HL-60/S4 (cell line): Measurements from ENCODE around the gene RPL26.

Experiments used
- in situ Hi-C: fragments of 300-500 bp; cut with MboI; formaldehyde crosslinking; loops from 2 replicates; pipeline ENCODE4 v1.14.3; 2022; ENCODE audit warnings: low sequenced_read_pairs

RPL26 gene

GRCh38 chr17:8383143-8383822 lies at the start of gene RPL26:
Gene RPL26, minus strand, starts transcription at chr17:8383193. Its CDS starts 883 bp downstream, at chr17:8382310.
- in situ Hi-C loops, result no loop called here

DNA sequence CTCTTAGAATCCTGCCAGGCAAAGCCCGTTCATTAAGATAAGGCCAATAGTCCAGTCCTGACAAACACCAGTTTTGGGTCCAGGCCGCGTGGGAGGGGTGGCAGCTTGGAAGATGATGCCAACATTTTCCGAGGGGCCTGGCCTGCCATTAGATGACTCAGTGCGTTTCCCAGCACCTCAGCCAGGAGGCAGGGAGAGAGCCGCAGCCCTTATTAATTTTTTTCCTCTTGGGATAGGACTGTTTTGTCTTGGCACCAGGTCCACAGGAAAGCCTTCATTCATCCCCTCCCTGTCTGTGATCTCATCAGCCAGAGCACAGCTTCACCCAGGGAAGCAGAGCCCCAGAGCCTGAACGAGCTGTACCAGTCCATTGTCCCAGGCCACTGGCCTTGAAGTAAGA lies 48.0 kb upstream of the RPL26 start:
- in situ Hi-C loops, result no loop called here

DNA sequence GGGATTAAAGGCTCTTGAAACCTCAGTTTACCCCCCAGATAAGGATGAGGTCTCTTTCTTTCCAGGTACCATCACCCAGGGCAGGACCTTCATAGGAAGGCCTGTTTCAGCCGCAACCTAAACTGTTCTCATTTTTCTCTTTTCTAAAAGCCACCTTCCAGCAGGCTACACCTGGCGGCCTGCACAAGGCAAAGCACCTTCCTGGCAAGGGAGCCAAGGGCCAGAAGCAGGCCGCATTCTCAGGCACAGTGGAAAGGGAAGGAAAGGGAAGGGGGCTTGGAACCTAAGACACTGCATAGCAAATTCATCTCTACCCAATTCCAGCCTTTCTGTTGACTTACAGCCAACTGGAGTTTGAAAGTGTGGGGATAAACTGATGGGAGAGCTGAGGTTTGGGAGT lies 43.8 kb upstream of the RPL26 start:
- in situ Hi-C loops, result no loop called here

DNA sequence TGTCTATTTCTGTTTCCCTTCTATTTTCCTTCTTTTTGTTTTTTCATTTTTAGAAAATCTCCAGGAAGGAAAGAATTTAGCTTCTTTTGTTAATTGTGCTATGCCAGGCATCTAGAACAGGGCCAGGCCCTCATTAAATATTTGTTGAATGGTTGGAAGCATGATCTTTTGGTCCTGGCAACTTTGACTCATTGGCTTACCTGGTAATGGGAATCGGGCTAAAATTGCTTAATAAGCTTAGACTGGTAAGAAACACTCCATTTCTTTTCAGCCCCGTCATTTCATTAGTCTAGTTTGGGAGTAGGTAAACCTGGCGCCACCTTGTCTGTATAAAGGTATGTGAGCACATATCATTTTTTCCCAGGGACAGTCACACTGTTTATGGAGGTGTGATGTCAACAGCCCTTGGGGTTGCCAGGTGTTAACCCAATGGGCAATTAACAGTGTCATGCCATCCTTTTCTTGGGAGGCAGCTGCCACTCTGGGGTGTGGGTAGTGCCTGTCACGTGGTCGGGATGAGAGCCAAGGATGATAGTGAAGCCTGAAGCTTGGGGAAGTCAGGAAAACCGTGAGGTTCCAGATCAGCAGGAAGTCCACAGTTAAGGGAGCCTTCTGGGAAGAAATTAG lies 43.2 kb upstream of the RPL26 start:
- in situ Hi-C loops, result no loop called here

DNA sequence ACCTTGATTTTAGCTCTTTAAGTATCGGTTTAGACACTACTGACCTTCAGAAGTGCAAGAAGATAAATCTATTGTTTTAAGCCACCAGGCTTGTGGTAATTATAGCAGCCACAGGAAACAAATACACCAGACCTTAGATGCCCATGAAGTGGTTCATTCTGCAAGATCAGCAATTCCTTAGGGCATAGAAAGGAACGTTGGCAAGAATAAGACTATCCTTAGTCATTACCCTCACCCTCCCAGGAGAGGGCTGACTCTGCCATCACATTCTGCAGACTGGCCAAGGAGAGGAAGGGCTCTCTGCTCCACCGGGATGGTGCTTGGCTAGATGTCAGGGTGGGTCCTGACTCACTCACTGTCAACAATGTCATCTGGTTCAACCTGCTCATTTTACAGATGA lies 38.6 kb upstream of the RPL26 start:
- in situ Hi-C loops, result loop anchor here (25.0 kb wide), 1 partner anchor 316 kb away; the partner anchor contains the start of gene CCDC42

- in situ Hi-C loops, result loop anchor here (25.0 kb wide), 1 partner anchor 317 kb away; the partner anchor contains the start of gene CCDC42
Observed at GRCh38 chr17:8420041-8420934, 37.3 kb upstream of the RPL26 start.

DNA sequence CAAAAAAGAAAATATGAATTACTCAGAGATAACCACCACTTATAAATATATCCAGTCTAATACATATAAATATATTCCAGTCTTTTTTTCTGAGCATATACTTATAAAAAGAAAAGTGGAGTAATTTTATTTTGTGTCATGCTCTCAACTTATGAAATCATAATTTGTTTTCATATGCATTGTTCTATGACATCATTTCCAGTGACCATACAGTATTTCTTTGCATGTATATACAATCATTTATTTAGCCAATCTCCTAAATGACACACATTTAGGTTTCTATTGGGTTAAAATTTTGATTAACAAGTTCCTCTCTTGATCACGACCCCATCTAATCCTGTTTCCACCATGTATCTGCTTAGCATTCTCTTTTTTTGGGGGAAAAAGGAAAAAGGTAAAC lies 36.3 kb upstream of the RPL26 start:
- in situ Hi-C loops, result loop anchor here (25.0 kb wide), 1 partner anchor 318 kb away; the partner anchor contains the start of gene CCDC42

- in situ Hi-C loops, result loop anchor here (25.0 kb wide), 1 partner anchor 319 kb away; the partner anchor contains the start of gene CCDC42
Observed at GRCh38 chr17:8418471-8418870, 35.5 kb upstream of the RPL26 start.

DNA sequence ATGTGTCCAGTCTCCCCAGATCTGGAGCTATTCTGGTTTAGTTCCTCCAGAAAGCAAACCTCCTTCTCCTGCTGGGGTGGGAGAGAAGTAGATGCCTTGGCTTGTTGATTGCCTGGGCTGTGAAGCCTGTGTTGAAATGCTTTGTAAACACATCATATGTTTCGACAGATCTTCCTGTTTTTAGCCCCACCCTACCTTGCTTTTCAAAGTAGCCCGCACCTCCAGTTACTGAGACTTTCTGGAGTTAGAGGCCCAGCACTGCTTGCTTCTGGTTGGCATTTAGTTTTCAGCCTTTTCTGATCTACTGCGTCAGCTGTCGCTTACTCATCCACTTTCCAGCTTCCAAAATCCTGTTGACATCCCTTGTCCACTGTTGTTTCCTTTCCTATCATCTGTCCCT lies 34.8 kb upstream of the RPL26 start:
- in situ Hi-C loops, result loop anchor here (25.0 kb wide), 1 partner anchor 319 kb away; the partner anchor contains the start of gene CCDC42

- in situ Hi-C loops, result loop anchor here (25.0 kb wide), 1 partner anchor 323 kb away; the partner anchor contains the start of gene CCDC42
Observed at GRCh38 chr17:8413938-8414337, 30.9 kb upstream of the RPL26 start.

DNA sequence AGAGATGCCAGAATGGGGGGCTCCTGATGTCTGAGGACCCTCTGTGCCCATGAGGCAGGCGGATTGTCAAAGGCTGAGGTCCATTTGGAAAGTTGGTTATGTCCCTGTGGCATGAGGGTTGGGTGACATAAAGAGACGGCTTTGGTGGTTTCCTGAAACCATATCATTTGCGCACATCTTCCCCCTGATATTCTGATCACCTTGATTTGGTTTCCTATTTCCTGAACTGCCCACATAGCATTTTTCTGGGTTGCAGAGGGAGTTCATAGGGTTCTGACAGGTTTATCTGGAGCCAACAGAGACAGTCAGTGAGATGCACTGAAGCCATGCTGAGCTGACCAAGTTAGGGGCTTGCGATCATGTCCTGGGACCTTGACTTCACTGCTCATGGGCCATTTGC lies 30.3 kb upstream of the RPL26 start:
- in situ Hi-C loops, result loop anchor here (25.0 kb wide), 1 partner anchor 324 kb away; the partner anchor contains the start of gene CCDC42

DNA sequence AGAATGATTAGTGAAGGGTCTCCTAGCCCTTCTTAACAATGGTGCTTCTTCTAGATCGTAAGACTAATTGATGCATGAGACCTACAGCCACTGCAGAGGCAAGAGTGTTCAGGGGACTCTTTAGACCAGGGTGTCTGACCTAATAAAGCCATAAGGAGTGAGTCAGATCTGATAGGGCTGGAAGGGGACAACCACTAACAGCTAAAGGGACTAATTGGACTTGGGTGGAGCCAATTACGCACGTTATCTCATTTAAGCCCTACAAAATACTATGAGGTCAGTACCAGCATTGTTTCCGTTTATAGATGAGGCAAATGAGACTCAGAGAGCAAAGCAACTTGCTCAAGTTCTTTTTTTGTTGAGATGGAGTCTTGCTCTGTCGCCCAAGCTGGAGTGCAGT lies 29.1 kb upstream of the RPL26 start:
- in situ Hi-C loops, result loop anchor here (25.0 kb wide), 1 partner anchor 325 kb away; the partner anchor contains the start of gene CCDC42

DNA sequence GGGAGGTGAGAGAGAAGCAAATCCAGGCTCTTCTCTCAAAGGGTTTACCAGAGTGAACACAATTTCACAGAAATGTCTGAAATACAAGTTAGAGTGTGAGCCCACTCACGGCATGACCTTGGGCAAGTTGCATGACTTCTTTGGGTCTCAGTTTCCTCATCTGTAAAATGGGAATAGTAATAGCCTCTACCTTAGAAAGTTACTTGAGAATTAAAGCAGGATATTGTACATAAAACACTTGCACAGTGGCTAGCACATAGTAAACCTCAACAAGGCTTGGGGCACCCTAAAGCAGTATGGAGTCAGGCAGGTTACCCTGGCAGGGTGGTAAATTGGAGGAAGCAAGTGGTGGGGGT lies 27.9 kb upstream of the RPL26 start:
- in situ Hi-C loops, result loop anchor here (25.0 kb wide), 1 partner anchor 326 kb away; the partner anchor contains the start of gene CCDC42

GRCh38 chr17:8409966-8410882 lies 27.2 kb upstream of the RPL26 start:
- in situ Hi-C loops, result loop anchor here (25.0 kb wide), 1 partner anchor 327 kb away; the partner anchor contains the start of gene CCDC42

- in situ Hi-C loops, result loop anchor here (25.0 kb wide), 1 partner anchor 329 kb away; the partner anchor contains the start of gene CCDC42
Observed at GRCh38 chr17:8408371-8408770, 25.4 kb upstream of the RPL26 start.

- in situ Hi-C loops, result loop anchor here (25.0 kb wide), 1 partner anchor 331 kb away; the partner anchor contains the start of gene CCDC42
Observed at GRCh38 chr17:8406174-8406573, 23.2 kb upstream of the RPL26 start.

- in situ Hi-C loops, result loop anchor here (25.0 kb wide), 1 partner anchor 332 kb away; the partner anchor contains the start of gene CCDC42
Observed at GRCh38 chr17:8405499-8406016, 22.6 kb upstream of the RPL26 start.

- in situ Hi-C loops, result loop anchor here (25.0 kb wide), 1 partner anchor 334 kb away; the partner anchor contains the start of gene CCDC42
Observed at GRCh38 chr17:8402921-8403536, 20.0 kb upstream of the RPL26 start.

DNA sequence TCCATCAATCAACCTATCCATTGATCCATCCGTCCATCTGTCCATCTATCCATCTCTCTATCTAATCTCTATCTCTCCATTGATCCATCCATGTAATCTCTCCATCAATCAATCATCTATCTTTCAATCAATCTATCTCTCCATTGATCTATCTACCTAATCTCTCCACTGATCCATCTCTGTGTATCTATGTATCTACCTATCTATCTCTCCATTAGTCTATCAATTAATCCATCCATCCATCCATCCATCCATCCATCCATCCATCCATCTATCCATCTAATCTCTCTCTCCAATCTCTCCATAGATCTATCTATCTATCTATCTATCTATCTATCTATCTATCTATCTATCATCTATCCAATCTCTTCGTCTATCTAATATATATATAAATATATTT lies 18.1 kb upstream of the RPL26 start:
- in situ Hi-C loops, result loop anchor here (25.0 kb wide), 1 partner anchor 336 kb away; the partner anchor contains the start of gene CCDC42
